Activated CD4-positive, alpha-beta memory T cell treated with anti-CD3 and anti-CD28 coated beads for 36 hours (primary cell): Measurements from ENCODE around the gene MRGPRF. TPM values are rescaled to one million over a fixed set of nuclear protein-coding genes. Genes with fewer than 3 reads are reported as not detected.
"Not testable (repeated sequence)": the region's sequence is repeated elsewhere in the genome, so short reads cannot be mapped to it uniquely, and the experiment has no call there.

Experiments used
- CTCF ChIA-PET: fragments of 350-600 bp; sonication (Branson Sonifier 250); formaldehyde crosslinking; loops from one replicate; lab custom pipeline; 2021; ENCODE audit warnings: antibody characterized with exemption, inconsistent platforms; lab: Charles Lee
- POLR2A ChIA-PET: fragments of 350-600 bp; sonication (Branson Sonifier 250); formaldehyde crosslinking; loops from one replicate; lab custom pipeline; 2021; ENCODE audit warnings: antibody characterized with exemption; lab: Charles Lee
- DNase-seq: peaks from one replicate; pipeline ENCODE4 v3.0.0-alpha.2; 2020
- H3K27ac Mint-ChIP-seq: one replicate; pipeline ENCODE4 v1.8.0; 2021; ENCODE audit warnings: mixed read lengths
- H3K27me3 Mint-ChIP-seq: one replicate; pipeline ENCODE4 v1.8.0; 2021; ENCODE audit warnings: mixed read lengths
- H3K36me3 Mint-ChIP-seq: one replicate; pipeline ENCODE4 v1.8.0; 2021; ENCODE audit warnings: mixed read lengths
- H3K4me1 Mint-ChIP-seq: one replicate; pipeline ENCODE4 v1.8.0; 2021; ENCODE audit warnings: low read depth, mixed read lengths
- H3K4me3 Mint-ChIP-seq: one replicate; pipeline ENCODE4 v1.8.0; 2021; ENCODE audit warnings: mild to moderate bottlenecking, mixed read lengths
- H3K9me3 Mint-ChIP-seq: one replicate; pipeline ENCODE4 v1.8.0; 2021; ENCODE audit warnings: mixed read lengths
- intact Hi-C: fragments of 100-400 bp; cut with micrococcal nuclease; formaldehyde crosslinking; loops from one replicate; pipeline ENCODE4 v1.15.1; 2023
- total RNA-seq, 2 experiments: library from RNA; stranded (reverse); gene quantifications; one replicate each; pipeline ENCODE4 v1.2.3, GENCODE V29; 2021

MRGPRF gene
- total RNA-seq, 2 experiments from 2014 or later = not detected

DNA sequence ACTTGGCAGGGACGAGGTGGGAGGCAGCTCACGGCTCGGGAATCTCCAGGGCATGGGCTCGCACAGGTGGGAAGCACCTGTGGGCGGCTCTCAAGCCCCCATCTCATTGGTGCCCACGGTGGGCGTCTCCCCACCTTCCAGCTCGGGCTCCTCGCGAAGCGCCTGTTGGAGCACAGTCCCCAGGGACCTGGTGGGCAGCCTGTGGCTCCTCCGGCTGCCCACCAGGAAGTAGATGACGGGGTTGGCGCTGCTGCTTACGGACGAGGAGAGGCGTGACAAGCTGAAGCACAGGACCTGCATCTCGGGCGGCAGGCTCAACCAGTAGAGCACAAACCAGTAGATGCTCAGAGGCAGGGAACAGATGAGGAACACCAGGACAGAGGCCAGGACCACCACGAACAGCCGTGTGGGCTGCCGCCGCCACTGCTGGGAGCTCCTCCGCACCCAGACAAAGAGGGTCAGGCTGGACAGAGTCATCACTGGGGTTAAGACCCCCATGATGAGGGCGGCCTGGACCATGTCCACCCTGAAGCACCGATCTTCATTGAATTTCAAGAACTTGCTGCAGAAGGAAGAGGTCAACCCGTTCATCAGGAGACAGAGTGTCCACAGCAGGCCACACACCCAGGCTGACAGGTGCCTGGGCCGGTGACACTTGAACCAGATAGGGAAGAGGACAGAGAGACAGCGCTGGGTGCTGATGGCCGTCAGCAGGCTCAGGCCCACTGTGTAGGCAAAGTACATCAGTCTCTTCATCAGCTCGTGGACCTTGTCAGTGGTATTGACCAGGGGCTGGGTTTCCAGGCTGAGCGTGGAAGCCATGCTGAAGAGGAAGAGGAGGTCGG, 32.9 kb downstream of the MRGPRF start:
- ChIA-PET CTCF (no interaction called here), POLR2A (no interaction called here)
- no peak overlapping the region for H3K27ac Mint-ChIP-seq
- H3K27me3 Mint-ChIP-seq = no peaks in the 10 kb centered on the region
- no peak overlapping the region for H3K4me3 Mint-ChIP-seq
- peak; percentile 6 for DNase-seq
- H3K9me3 Mint-ChIP-seq = peaks cover 8% of the 10 kb centered on the region
- intact Hi-C loops = no loop called here
- no peaks in the 10 kb centered on the region for H3K4me1 Mint-ChIP-seq
- no peaks in the 10 kb centered on the region for H3K36me3 Mint-ChIP-seq

DNA sequence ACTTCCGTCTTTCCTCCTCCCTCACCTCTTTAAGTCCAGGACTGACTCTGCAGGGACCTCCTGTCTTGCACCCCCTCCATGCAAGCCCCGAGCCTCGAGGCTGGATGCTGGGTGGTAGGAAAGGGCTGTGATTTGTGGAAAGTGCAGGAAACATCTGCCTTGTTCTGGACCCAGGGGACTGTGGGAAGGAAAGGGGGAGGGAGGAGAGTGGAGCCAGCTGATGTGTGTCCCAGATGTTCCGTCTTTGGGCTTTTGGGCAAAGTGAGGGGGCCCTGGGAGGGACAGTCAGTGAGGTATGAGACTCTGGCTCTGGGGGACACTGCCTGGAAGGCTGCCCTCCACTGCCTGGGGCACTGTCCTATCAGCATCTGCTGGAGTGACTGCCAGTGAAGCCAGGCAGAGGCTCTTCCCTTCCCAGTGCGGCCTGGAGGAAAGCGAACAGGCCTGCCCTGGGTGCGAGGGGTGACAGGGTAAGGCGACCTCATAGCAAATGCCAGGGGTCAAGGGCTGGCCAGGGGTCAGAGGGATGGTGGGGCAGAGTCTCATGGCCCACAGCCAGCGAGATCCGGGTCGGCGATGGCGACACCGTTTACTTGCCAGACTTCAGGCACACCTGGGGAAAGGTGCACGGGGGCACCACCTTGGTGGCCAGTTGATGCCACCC, 34.0 kb downstream of the MRGPRF start:
- Mint-ChIP-seq H3K27me3 (no peaks in the 10 kb centered on the region), H3K9me3 (peaks cover 8% of the 10 kb centered on the region), H3K4me3 (no peak overlapping the region), H3K27ac (no peak overlapping the region), H3K36me3 (no peaks in the 10 kb centered on the region), H3K4me1 (peaks cover 2% of the 10 kb centered on the region)
- ChIA-PET POLR2A (no interaction called here), CTCF (no interaction called here)
- intact Hi-C loops = no loop called here
- DNase-seq = peak; percentile 4

DNA sequence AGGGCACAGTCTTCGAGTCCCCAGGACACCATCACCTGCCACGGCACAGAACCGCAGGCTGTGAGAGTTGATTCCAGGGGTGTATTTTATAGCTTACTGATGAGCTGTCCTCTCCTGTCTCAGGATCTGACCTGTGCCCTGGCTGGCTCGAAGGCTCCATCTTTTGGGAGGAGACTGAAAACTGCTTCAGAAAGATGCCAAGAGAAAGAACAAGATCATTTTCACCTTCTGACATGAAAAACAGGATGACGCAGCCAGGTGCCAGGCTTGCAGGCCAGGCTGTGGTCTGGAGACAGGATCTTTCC, 34.5 kb downstream of the MRGPRF start:
- DNase-seq = peak; percentile 7
- Mint-ChIP-seq H3K27ac (no peak overlapping the region), H3K4me3 (no peak overlapping the region), H3K27me3 (no peaks in the 10 kb centered on the region), H3K9me3 (peaks cover 8% of the 10 kb centered on the region), H3K4me1 (peaks cover 2% of the 10 kb centered on the region), H3K36me3 (no peaks in the 10 kb centered on the region)
- ChIA-PET POLR2A (no interaction called here), CTCF (no interaction called here)
- intact Hi-C loops = no loop called here

DNA sequence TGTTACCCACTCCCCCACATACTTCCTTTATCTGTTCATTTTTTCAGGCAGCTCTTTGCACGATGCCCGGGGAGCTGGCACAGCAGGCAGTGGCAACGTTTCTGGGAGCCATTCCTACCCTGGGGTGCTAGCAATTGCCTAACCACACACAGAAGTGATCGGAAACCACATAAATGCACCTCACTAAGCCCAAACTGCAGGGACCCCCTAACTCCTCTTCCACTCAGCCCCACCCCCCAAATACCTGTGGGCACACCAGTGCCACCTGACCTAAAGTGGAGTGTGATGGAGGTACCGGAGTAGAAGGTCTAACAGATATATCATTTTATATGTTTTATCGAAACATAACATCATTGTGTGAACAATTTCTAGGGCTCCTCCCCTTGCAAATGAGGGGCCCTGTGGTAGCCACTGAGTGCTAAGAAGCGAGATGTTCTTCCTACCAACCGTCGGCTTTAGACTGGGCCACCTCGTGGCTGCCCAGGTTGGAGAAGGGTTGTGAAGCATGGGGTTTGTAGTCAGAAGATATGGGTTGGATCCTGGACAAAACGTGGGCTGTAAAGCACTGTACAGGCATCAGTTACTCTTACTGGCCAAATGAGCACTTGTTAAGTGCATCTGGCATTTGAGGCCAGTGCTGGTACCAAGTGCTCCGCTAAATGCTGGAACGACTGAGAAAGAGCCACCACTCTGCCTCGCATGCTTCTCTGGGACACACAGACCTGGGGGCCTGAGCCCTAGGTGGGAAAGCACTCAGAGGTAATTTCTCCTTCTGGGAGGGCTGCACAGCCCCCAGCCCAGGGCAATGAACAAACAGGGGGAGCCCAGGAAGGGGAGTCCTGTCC, 35.0 kb downstream of the MRGPRF start:
- ChIA-PET POLR2A (no interaction called here), CTCF (no interaction called here)
- Mint-ChIP-seq H3K4me3 (no peak overlapping the region), H3K27ac (no peak overlapping the region), H3K27me3 (no peaks in the 10 kb centered on the region), H3K4me1 (peaks cover 2% of the 10 kb centered on the region), H3K36me3 (no peaks in the 10 kb centered on the region), H3K9me3 (peaks cover 8% of the 10 kb centered on the region)
- intact Hi-C loops = no loop called here
- peak; percentile 0 for DNase-seq

DNA sequence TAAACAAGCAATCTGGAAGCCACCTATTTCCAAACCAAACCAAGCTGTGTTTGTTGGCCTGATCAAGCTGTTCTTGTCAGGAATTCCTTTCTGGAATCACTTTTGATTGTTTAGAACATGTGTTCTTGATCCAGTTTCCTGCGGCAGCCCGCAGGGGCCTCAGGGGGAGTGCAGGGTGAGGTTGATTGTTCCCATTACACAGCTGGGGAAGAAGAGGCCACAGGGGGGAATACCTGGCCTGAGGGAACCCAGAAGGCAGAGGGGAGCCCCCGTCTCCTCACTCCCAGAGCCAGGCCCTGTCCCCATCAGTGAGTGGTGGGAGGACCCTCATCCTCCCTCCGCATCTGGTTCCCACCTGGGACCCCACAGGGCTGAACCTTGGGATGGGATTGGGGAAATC, 36.5 kb downstream of the MRGPRF start:
- Mint-ChIP-seq H3K9me3 (no peaks in the 10 kb centered on the region), H3K27ac (no peak overlapping the region), H3K4me3 (no peak overlapping the region), H3K36me3 (no peaks in the 10 kb centered on the region), H3K4me1 (peaks cover 2% of the 10 kb centered on the region), H3K27me3 (no peaks in the 10 kb centered on the region)
- intact Hi-C loops = no loop called here
- DNase-seq = peak; percentile 2
- ChIA-PET POLR2A (no interaction called here), CTCF (no interaction called here)

DNA sequence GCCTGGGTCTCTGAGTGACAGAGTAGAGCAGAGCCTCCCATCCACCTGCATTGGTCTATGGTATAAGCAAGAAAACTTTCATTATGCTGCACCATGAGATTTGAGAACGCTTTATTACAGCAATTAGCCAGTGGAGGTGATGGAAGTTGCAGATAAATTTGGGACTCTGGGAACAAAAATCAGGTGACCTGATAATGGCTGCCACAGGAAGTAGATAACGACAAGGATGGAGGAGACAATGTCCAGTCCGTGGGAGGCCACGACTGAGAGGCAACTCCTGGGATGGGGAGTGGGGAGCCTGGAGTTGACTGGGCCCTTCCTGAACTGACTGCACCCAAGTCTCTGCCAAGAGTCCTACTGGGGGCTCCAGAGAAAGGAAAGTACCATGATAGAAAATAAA, 37.0 kb downstream of the MRGPRF start:
- Mint-ChIP-seq H3K4me3 (no peak overlapping the region), H3K27ac (no peak overlapping the region), H3K36me3 (no peaks in the 10 kb centered on the region), H3K9me3 (no peaks in the 10 kb centered on the region), H3K27me3 (no peaks in the 10 kb centered on the region), H3K4me1 (peaks cover 2% of the 10 kb centered on the region)
- DNase-seq = no peak
- POLR2A ChIA-PET = no interaction called here
- CTCF ChIA-PET = no interaction called here
- intact Hi-C loops = no loop called here

DNA sequence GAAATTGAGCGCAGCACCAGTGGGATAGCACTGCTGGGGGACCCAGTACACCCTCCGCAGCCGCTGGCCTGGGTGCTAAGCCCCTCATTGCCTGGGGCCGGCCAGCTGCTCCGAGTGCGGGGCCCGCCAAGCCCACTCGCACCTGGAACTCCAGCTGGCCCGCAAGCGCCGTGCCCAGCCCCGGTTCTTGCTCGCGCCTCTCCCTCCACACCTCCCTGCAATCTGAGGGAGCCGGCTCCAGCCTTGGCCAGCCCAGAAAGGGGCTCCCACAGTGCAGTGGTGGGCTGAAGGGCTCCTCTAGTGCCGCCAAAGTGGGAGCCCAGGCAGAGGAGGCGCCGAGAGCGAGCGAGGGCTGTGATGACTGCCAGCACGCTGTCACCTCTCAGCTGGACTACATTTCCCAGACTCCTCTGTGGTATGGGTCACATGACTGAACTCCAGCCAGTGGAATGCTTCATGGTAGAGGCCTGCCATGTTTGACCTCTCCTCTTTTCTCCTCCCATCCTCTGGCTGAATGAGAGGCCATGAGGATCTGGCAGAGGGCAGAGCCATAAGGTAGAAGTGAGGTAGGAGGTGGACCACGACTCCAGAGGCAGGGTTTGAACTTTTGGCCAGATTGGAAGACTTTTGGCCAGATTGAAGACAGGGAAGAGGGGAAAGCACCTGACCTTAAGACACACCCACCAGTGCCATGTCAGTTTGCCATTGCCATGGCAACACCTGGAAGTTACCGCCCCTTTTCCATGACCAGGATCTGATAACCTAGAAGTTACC, 38.4 kb downstream of the MRGPRF start:
- Mint-ChIP-seq H3K9me3 (no peaks in the 10 kb centered on the region), H3K27ac (no peak overlapping the region), H3K36me3 (no peaks in the 10 kb centered on the region), H3K4me3 (no peak overlapping the region), H3K27me3 (no peaks in the 10 kb centered on the region), H3K4me1 (peaks cover 2% of the 10 kb centered on the region)
- peak; percentile 35 for DNase-seq
- intact Hi-C loops = no loop called here
- POLR2A ChIA-PET = no interaction called here
- CTCF ChIA-PET = no interaction called here

DNA sequence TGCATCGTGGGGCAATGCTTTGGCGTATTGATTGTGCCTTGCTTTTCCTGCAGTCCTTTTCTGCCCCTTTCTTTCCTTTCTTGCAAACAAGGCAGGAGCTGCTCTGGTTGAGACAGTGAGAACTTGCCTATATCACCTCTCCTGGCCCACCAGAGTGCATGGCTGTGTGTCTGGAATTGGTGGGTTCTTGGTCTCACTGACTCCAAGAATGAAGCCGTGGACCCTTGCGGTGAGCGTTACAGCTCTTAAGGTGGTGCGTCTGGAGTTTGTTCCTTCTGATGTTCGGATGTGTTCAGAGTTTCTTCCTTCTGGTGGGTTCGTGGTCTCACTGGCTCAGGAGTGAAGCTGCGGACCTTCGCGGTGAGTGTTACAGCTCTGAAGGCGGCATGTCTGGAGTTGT, 39.3 kb downstream of the MRGPRF start:
- H3K9me3 Mint-ChIP-seq, H3K4me3 Mint-ChIP-seq, H3K27me3 Mint-ChIP-seq, H3K27ac Mint-ChIP-seq, POLR2A ChIA-PET, CTCF ChIA-PET, H3K36me3 Mint-ChIP-seq, intact Hi-C loops, DNase-seq, H3K4me1 Mint-ChIP-seq: not testable (repeated sequence)

DNA sequence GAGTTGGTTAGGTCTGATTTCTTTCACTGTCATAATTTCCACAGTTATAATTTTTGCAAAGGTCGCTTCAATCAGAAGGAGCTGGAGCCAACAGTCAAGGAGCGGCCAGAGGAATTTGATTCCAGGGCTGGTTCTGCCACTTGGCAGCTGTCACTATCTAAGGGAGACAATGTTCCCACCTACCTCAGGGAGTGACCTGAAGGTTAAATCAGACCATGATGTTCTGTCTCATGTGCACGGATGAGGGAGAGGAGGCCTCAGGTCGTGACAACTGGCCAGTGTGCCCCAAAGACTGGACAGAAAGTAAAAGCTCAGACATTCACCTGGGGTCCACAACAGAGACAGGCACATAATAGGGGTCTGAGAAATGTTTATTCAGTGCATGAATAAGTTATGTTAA, 39.8 kb downstream of the MRGPRF start:
- H3K36me3 Mint-ChIP-seq = no peaks in the 10 kb centered on the region
- CTCF ChIA-PET = no interaction called here
- H3K4me1 Mint-ChIP-seq = peaks cover 2% of the 10 kb centered on the region
- no peak for DNase-seq
- POLR2A ChIA-PET = no interaction called here
- intact Hi-C loops = no loop called here
- H3K4me3 Mint-ChIP-seq = no peak overlapping the region
- no peaks in the 10 kb centered on the region for H3K27me3 Mint-ChIP-seq
- no peaks in the 10 kb centered on the region for H3K9me3 Mint-ChIP-seq
- H3K27ac Mint-ChIP-seq = no peak overlapping the region

DNA sequence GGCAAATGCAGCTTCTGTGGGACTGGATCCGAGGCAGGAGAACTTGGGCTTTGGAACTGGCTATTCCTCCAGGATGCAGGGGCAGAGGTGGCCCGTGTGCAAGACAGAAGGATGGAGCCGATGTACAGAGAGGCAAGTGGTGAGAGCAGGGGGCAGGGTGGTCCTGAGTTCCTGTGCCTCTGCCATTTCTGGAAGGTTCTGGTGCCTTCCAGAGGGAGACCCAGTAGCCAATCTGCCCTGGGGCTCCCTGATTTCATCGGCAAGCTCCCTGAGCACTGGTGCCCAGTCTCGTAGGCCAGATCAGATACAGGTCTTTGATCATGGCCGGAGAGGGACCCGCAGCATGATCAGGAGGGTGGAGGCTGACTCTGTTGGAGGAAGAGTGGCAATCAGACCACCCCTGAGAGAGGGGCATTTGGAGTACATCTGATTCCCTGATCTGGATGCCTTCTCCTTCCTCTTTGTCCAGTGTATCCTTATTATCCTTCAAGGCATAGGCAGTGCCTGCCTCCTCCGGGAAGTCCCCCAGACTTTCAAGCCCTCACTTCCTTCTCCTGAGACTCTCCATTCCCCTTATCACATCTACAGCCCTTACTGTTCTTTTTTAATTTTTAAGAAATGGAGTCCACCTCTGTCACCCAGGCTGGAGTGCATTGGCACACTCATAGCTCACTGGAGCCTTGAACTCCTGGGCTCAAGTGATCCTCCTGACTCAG, 42.0 kb downstream of the MRGPRF start:
- ChIA-PET POLR2A (no interaction called here), CTCF (no interaction called here)
- Mint-ChIP-seq H3K9me3 (no peaks in the 10 kb centered on the region), H3K4me3 (no peak overlapping the region), H3K4me1 (peaks cover 9% of the 10 kb centered on the region), H3K27ac (no peak overlapping the region), H3K27me3 (no peaks in the 10 kb centered on the region), H3K36me3 (no peaks in the 10 kb centered on the region)
- peak; percentile 4 for DNase-seq
- intact Hi-C loops = no loop called here

DNA sequence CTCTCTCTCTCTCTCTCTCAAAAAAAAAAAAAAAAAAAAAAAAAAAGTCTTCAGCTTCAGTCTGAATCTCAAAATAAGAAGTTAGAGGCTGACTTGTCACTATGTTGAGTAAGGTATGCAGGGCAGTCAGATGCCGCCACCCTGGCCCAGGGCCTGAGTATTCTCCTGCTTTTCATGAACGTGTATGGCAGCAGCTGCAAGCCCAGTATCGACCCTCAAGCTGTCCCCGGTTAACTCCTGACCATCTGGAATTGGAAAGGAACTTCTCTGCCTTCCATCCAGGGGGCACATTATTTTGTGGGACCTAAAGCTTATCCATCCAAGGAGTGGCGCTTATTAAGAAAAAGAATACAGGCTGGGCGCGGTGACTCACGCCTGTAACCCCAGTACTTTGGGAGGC, 43.7 kb downstream of the MRGPRF start:
- peaks cover 21% of the 10 kb centered on the region for H3K4me1 Mint-ChIP-seq
- peaks cover 6% of the 10 kb centered on the region for H3K9me3 Mint-ChIP-seq
- no peak overlapping the region for H3K4me3 Mint-ChIP-seq
- intact Hi-C loops = loop anchor here (10.0 kb wide), 1 partner anchor 115 kb away; no protein-coding TSS in a partner anchor
- no peak for DNase-seq
- H3K27ac Mint-ChIP-seq = no peak overlapping the region
- POLR2A ChIA-PET = no interaction called here
- no peaks in the 10 kb centered on the region for H3K27me3 Mint-ChIP-seq
- peaks cover 2% of the 10 kb centered on the region for H3K36me3 Mint-ChIP-seq
- CTCF ChIA-PET = no interaction called here
